HG02678 (cell line): ENCODE measurements around the gene KLHL22.
A peak's percentile ranks its signal among the peaks of the same experiment; 100 is the strongest.

Source experiments
- ATAC-seq: cut with Tn5 transposase; IDR thresholded peaks from one replicate; pipeline ENCODE4 v1.9.1; 2021; ENCODE audit warnings: mild to moderate bottlenecking, moderate library complexity; ENCODE audit not compliant: unreplicated experiment

The KLHL22 gene

GRCh38 chr22:20435436-20436306 is 59.9 kb downstream of the KLHL22 start:
- no peak for ATAC-seq

GRCh38 chr22:20434773-20435172 is 60.8 kb downstream of the KLHL22 start:
- ATAC-seq: no peak

GRCh38 chr22:20434264-20434751 is 61.3 kb downstream of the KLHL22 start:
- ATAC-seq: no peak

GRCh38 chr22:20433686-20434241 is 61.8 kb downstream of the KLHL22 start:
- ATAC-seq: no peak

- ATAC-seq: no peak
Observed at GRCh38 chr22:20433191-20433590, 62.4 kb downstream of the KLHL22 start.

- no peak for ATAC-seq
Observed at GRCh38 chr22:20432244-20432686, 63.3 kb downstream of the KLHL22 start.

- no peak for ATAC-seq
Observed at GRCh38 chr22:20431511-20432192, 63.9 kb downstream of the KLHL22 start.

GRCh38 chr22:20430720-20431510 is 64.7 kb downstream of the KLHL22 start:
- ATAC-seq: no peak

- no peak for ATAC-seq
Observed at GRCh38 chr22:20430101-20430719, 65.4 kb downstream of the KLHL22 start.

- peak; percentile 62 for ATAC-seq
Observed at GRCh38 chr22:20429254-20430100, 66.1 kb downstream of the KLHL22 start.

GRCh38 chr22:20428496-20429253 is 66.9 kb downstream of the KLHL22 start:
- no peak for ATAC-seq

- ATAC-seq: no peak
Observed at GRCh38 chr22:20427945-20428417, 67.6 kb downstream of the KLHL22 start.

GRCh38 chr22:20427104-20427944 is 68.3 kb downstream of the KLHL22 start:
- no peak for ATAC-seq

GRCh38 chr22:20426259-20426615 is 69.4 kb downstream of the KLHL22 start:
- ATAC-seq: no peak

- ATAC-seq: no peak
Observed at GRCh38 chr22:20425566-20426258, 69.9 kb downstream of the KLHL22 start.

GRCh38 chr22:20424932-20425565 is 70.5 kb downstream of the KLHL22 start:
- no peak for ATAC-seq

GRCh38 chr22:20424568-20424931 is 71.0 kb downstream of the KLHL22 start:
- no peak for ATAC-seq
